ENCODE data around the gene TNFRSF19.

- TF ChIP-seq CTCF (IDR thresholded peaks at IDR 0.05) (no peak), POLR2AphosphoS5 (IDR thresholded peaks at IDR 0.05) (no peak)
These were observed 126.4 kb downstream of the TNFRSF19 start for GRCh38 chr13:23696610-23697009.

Data from stomach (tissue), 4 donors.